ENCODE results near the gene PCDHGA6.

The PCDHGA6 gene

GRCh38 chr5:141351591-141351990, 22.1 kb upstream of the PCDHGA6 start:
- ChIA-PET CTCF (no interaction called here), POLR2A (ENCODE audit: low non-redundant PET) (no interaction called here)
- DNase-seq (ENCODE audit: low spot score): no peak
- TF ChIP-seq CTCF (conservative IDR thresholded peaks at IDR 0.05; ENCODE audit: low read depth): no peak
- no peak overlapping the region for H3K27ac ChIP-seq

GRCh38 chr5:141354900-141355469, 18.7 kb upstream of the PCDHGA6 start, which contains the start of gene PCDHGA4:
Gene PCDHGA4 (plus strand): TSS chr5:141355021. CDS start chr5:141355108, 87 bp downstream.
- CTCF ChIA-PET: interaction anchor here (0.6 to 2.6 kb wide), 4 partner anchors 11 to 735 kb away, joined by 3 to 8 read pairs (median 4); partner anchors contain the start of gene PCDHGA3
- POLR2A ChIA-PET (ENCODE audit: low non-redundant PET): no interaction called here
- TF ChIP-seq CTCF (conservative IDR thresholded peaks at IDR 0.05; ENCODE audit: low read depth): peak; percentile 31; the same call in 1 of the 2 replicates
- no peak for DNase-seq (ENCODE audit: low spot score)
- H3K27ac ChIP-seq: no peak within 1 kb of the TSS

- CTCF ChIA-PET: interaction anchor here (0.8 to 2.6 kb wide), 4 partner anchors 12 to 182 kb away, joined by 3 to 8 read pairs (median 4); partner anchors contain the start of genes PCDHB14 and PCDHGA3
These were observed 18.1 kb upstream of the PCDHGA6 start for GRCh38 chr5:141355641-141356040.

GRCh38 chr5:141356133-141356532, 17.6 kb upstream of the PCDHGA6 start:
- H3K27ac ChIP-seq: no peak overlapping the region
- no peak for TF ChIP-seq CTCF (conservative IDR thresholded peaks at IDR 0.05; ENCODE audit: low read depth)
- CTCF ChIA-PET: interaction anchor here (1.0 to 2.6 kb wide), 2 partner anchors 12 to 133 kb away, joined by 3 to 8 read pairs; partner anchors contain the start of genes PCDHB14 and PCDHGA3
- DNase-seq (ENCODE audit: low spot score): no peak
- POLR2A ChIA-PET (ENCODE audit: low non-redundant PET): no interaction called here

More at GRCh38 chr5:141355641-141356040, 18.1 kb upstream of the PCDHGA6 start:
- no peak overlapping the region for H3K27ac ChIP-seq
- no peak for TF ChIP-seq CTCF (conservative IDR thresholded peaks at IDR 0.05; ENCODE audit: low read depth)
- no peak for DNase-seq (ENCODE audit: low spot score)
- POLR2A ChIA-PET (ENCODE audit: low non-redundant PET): no interaction called here

- ChIA-PET CTCF (no interaction called here), POLR2A (ENCODE audit: low non-redundant PET) (no interaction called here)
- DNase-seq (ENCODE audit: low spot score): no peak
- TF ChIP-seq CTCF (conservative IDR thresholded peaks at IDR 0.05; ENCODE audit: low read depth): no peak
- H3K27ac ChIP-seq: no peak overlapping the region
These were observed 16.7 kb upstream of the PCDHGA6 start for GRCh38 chr5:141356950-141357349.

GRCh38 chr5:141359790-141360426, 13.8 kb upstream of the PCDHGA6 start, which contains the start of gene PCDHGB2:
Gene PCDHGB2 (plus strand): TSS chr5:141359994. CDS start chr5:141360136, 142 bp downstream.
- DNase-seq (ENCODE audit: low spot score): peak; percentile 41
- ChIA-PET POLR2A (ENCODE audit: low non-redundant PET) (no interaction called here), CTCF (interaction anchor here (0.6 to 2.7 kb wide), 12 partner anchors 10 to 259 kb away, joined by 3 to 16 read pairs (median 4); partner anchors contain the start of genes DIAPH1, PCDHGA1, PCDHGA10 and PCDHGB1)
- peak within 1 kb of the TSS; percentile 61 for H3K27ac ChIP-seq
- TF ChIP-seq CTCF (conservative IDR thresholded peaks at IDR 0.05; ENCODE audit: low read depth): peak; percentile 69

Measured in RWPE1 (cell line).